ENCODE measurements around the gene NUDCD3. TPM values are rescaled to one million over a fixed set of nuclear protein-coding genes. Genes with fewer than 3 reads are reported as not detected.

NUDCD3 gene
- total and polyA plus RNA-seq, 2 experiments from 2014 or later, result 35.7 to 42.7 TPM

GRCh38 chr7:44398511-44398911 lies 91.9 kb downstream of the NUDCD3 start:
- Histone ChIP-seq H3K36me3 (ENCODE audit: insufficient read depth) (no peaks in the 10 kb centered on the region), H4K20me1 (replicated peaks; ENCODE audit: insufficient read depth) (peaks cover 4% of the 10 kb centered on the region; the same call in 1 of the 2 replicates), H3K4me3 (no peak overlapping the region), H3K79me2 (replicated peaks; ENCODE audit: insufficient read depth) (0 out of 2 replicates have a peak, but pooled peaks cover 3% of the 10 kb centered on the region), H3K27me3 (ENCODE audit: insufficient read depth) (no peaks in the 10 kb centered on the region), H3K4me1 (ENCODE audit: insufficient read depth) (no peaks in the 10 kb centered on the region), H3F3A (replicated peaks; ENCODE audit: low read depth) (no peaks in the 10 kb centered on the region), H3K27ac (ENCODE audit: low read depth) (no peak overlapping the region), H2AFZ (no peak overlapping the region), H3K9me2 (ENCODE audit: insufficient read depth) (no peaks in the 10 kb centered on the region), H3K4me2 (no peak overlapping the region)
- no peak for TF ChIP-seq ZNF114 (CRISPR knock-in tag; IDR thresholded peaks at IDR 0.05)
- no peak for ATAC-seq
- Mint-ChIP-seq H3K4me1 (peaks cover 6% of the 10 kb centered on the region; the same call in 1 of the 3 replicates), H3K4me3 (no peak overlapping the region), H3K27ac (peak overlapping the region; percentile 18; the same call in 1 of the 2 replicates), H3K36me3 (ENCODE audit: low read depth) (peaks cover 5% of the 10 kb centered on the region), H3K9me3 (no peaks in the 10 kb centered on the region; the same call in 2 of the 3 replicates), H3K27me3 (ENCODE audit: insufficient read depth, low read depth, poor library complexity) (no peaks in the 10 kb centered on the region)
- no peak for DNase-seq (ENCODE audit: low spot score)

- Histone ChIP-seq H3K9me2 (ENCODE audit: insufficient read depth) (no peaks in the 10 kb centered on the region), H3K4me3 (no peak overlapping the region), H3K4me2 (no peak overlapping the region), H3K27me3 (ENCODE audit: insufficient read depth) (no peaks in the 10 kb centered on the region), H4K20me1 (replicated peaks; ENCODE audit: insufficient read depth) (peaks cover 4% of the 10 kb centered on the region; the same call in 1 of the 2 replicates), H2AFZ (no peak overlapping the region), H3K79me2 (replicated peaks; ENCODE audit: insufficient read depth) (0 out of 2 replicates have a peak, but pooled peaks cover 3% of the 10 kb centered on the region), H3K4me1 (ENCODE audit: insufficient read depth) (no peaks in the 10 kb centered on the region), H3F3A (replicated peaks; ENCODE audit: low read depth) (no peaks in the 10 kb centered on the region), H3K36me3 (ENCODE audit: insufficient read depth) (no peaks in the 10 kb centered on the region; the same call in 1 of the 2 replicates), H3K27ac (ENCODE audit: low read depth) (no peak overlapping the region)
- no peaks in the 10 kb centered on the region for H3K27me3 Mint-ChIP-seq (ENCODE audit: insufficient read depth, low read depth, poor library complexity)
- no peaks in the 10 kb centered on the region; the same call in 2 of the 3 replicates for H3K9me3 Mint-ChIP-seq
- no peaks in the 10 kb centered on the region; the same call in 2 of the 3 replicates for H3K36me3 Mint-ChIP-seq (ENCODE audit: low read depth)
- no peak overlapping the region; the same call in 1 of the 2 replicates for H3K27ac Mint-ChIP-seq
- DNase-seq (ENCODE audit: low spot score), result no peak
- H3K4me3 Mint-ChIP-seq, result no peak overlapping the region
- ATAC-seq, result no peak
- H3K4me1 Mint-ChIP-seq, result peaks cover 6% of the 10 kb centered on the region; the same call in 1 of the 3 replicates
- TF ChIP-seq ZNF331 (CRISPR knock-in tag; IDR thresholded peaks at IDR 0.05; ENCODE audit: low read depth) (no peak), POLR2AphosphoS5 (IDR thresholded peaks at IDR 0.05; ENCODE audit: low read depth) (no peak), EZH2 (IDR thresholded peaks at IDR 0.05; ENCODE audit: low read depth, unreplicated experiment) (no peak), JUNB (IDR thresholded peaks at IDR 0.05; ENCODE audit: unreplicated experiment) (no peak), ZNF462 (CRISPR knock-in tag; IDR thresholded peaks at IDR 0.05) (no peak), ETS1 (IDR thresholded peaks at IDR 0.05) (no peak), STAT1 (IDR thresholded peaks at IDR 0.05; ENCODE audit: unreplicated experiment) (no peak), ZNF114 (CRISPR knock-in tag; IDR thresholded peaks at IDR 0.05) (no peak), NANOG (IDR thresholded peaks at IDR 0.05; ENCODE audit: borderline replicate concordance) (no peak), CTCF (conservative IDR thresholded peaks at IDR 0.05; ENCODE audit: low read depth in 2 of 2) (no peak)
Measured at GRCh38 chr7:44396931-44397545, 93.4 kb downstream of the NUDCD3 start.
